HCT116 (cell line): ENCODE data around the gene LSAMP.

Experiments
- EZH2 ChIP-seq: fragments of 200-600 bp; sonication (generic); IDR thresholded peaks from 2 replicates; pipeline ENCODE4 v1.6.1; 2017; ENCODE audit warnings: antibody characterized with exemption, mixed run types
- SRF ChIP-seq: IDR thresholded peaks from 2 replicates; pipeline ENCODE4 v1.6.1; 2012; ENCODE audit warnings: low read depth
- YY1 ChIP-seq: IDR thresholded peaks from 2 replicates; pipeline ENCODE4 v1.6.1; 2011; ENCODE audit warnings: low read length, low read depth, moderate library complexity, mild to moderate bottlenecking; ENCODE audit not compliant: insufficient replicate concordance; ENCODE audit errors: extremely low read depth

- TF ChIP-seq YY1 (no peak), EZH2 (no peak), SRF (no peak)
Measured at GRCh38 chr3:115853104-115853503, 592.2 kb downstream of the LSAMP start.
